Suprapubic skin (tissue), 4 donors: ENCODE data around the gene GPR157.

Experiments used
- CTCF ChIP-seq, 2 donors: fragments of 200-600 bp in 1 of 2; fragments of 450-650 bp in 1 of 2; sonication (generic) in 1 of 2; IDR thresholded peaks; one replicate each; pipeline ENCODE4 v1.5.1; 2016 to 2019; ENCODE audit warnings: antibody characterized with exemption in 2 of 2, mild to moderate bottlenecking in 1 of 2, moderate library complexity in 1 of 2
- POLR2A ChIP-seq, 2 donors: fragments of 450-650 bp; IDR thresholded peaks; one replicate each; pipeline ENCODE4 v1.6.1; 2017; ENCODE audit warnings: antibody characterized with exemption in 2 of 2, mild to moderate bottlenecking in 2 of 2, moderate library complexity in 2 of 2
- POLR2AphosphoS5 ChIP-seq, 3 donors: sonication (generic); formaldehyde crosslinking; IDR thresholded peaks; one replicate each; pipeline ENCODE4 v1.6.1; 2017; ENCODE audit warnings: antibody characterized with exemption in 3 of 3

DNA sequence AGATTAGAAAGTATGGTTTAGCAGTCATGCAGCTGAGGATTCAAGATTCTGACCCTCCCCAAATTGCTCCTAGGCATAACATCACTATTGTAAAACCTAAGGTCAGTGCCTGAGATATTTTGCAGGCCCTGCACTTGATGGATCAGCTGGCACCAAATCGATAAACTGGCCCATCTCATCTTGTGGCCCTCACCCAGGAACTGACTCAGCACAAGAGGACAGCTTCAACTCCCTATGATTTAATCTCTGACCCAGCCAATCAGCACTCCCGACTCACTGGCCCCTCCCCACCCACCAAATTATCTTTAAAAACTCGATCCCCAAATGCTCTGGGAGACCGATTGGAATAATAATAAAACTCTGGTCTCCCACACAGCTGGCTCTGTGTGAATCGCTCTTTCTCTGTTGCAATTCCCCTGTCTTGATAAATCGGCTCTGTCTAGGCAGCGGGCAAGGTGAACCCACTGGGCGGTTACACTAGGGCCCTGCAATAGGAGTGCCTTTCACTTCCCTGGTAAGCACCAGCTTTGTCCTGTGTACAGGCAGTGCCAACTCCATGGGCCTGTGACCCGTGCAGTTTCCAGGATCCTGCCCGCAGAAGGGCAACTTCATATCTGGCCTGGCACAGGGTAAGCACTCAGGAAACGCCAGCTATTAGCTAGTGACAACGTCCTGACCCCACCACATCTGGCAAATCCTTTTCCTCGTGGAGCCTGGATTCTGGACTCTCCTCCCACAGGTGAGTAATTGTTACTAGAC, 30.8 kb downstream of the GPR157 start:
- TF ChIP-seq CTCF (IDR thresholded peaks at IDR 0.05): no peak
- TF ChIP-seq POLR2A (IDR thresholded peaks at IDR 0.05): no peak
- TF ChIP-seq POLR2AphosphoS5 (IDR thresholded peaks at IDR 0.05): no peak
